Lower leg skin (tissue), 4 donors: Measurements from ENCODE around the gene COPG1. TPM values are rescaled to one million over a fixed set of nuclear protein-coding genes. Genes with fewer than 3 reads are reported as not detected.

Experiments used
- DNase-seq, 2 donors: peaks; one replicate each; pipeline ENCODE4 v3.0.0-alpha.2; 2019; ENCODE audit warnings: low spot score in 2 of 2
- H3K4me3 ChIP-seq: fragments of 200-600 bp; sonication (generic); 2 replicates; pipeline ENCODE4 v1.5.1; 2017; ENCODE audit warnings: mild to moderate bottlenecking, low read depth; ENCODE audit not compliant: poor library complexity, severe bottlenecking
- POLR2A ChIP-seq, 2 donors: fragments of 450-650 bp; IDR thresholded peaks; one replicate each; pipeline ENCODE4 v1.6.1; 2016 to 2017; ENCODE audit warnings: antibody characterized with exemption in 2 of 2, mild to moderate bottlenecking in 1 of 2, moderate library complexity in 1 of 2
- WGBS, 2 donors: methylation state at CpG; one replicate each; pipeline ENCODE4 v1.1.5; 2018; 5-methylcytosine and 5-hydroxymethylcytosine counted together
- intact Hi-C: fragments of 100-400 bp; cut with DNase I; formaldehyde crosslinking; loops from one replicate; pipeline ENCODE4 v1.15.0; 2023; ENCODE audit warnings: low total_unique reads
- total RNA-seq, 4 donors: library from RNA; depleted of rRNA; stranded (reverse); fragments of >200 nt; gene quantifications; one replicate each; pipeline ENCODE4 v1.1.0, GENCODE V29; 2016
- TF ChIP-seq, protein P1 (sequence below), 3 donors: fragments of 450-650 bp; IDR thresholded peaks; one replicate each; pipeline ENCODE4 v1.5.1; 2016; ENCODE audit warnings: antibody characterized with exemption in 3 of 3, mild to moderate bottlenecking in 3 of 3, moderate library complexity in 2 of 3

The COPG1 gene
- total RNA-seq, 4 donors from 2014 or later, result 69.2 to 95.2 (median 79.8) TPM

GRCh38 chr3:129315998-129316247 is 66.5 kb downstream of the COPG1 start:
- intact Hi-C loops, result no loop called here
- DNase-seq, result no peak
- peak in 1 of 2 donors; percentile 96 for TF ChIP-seq POLR2A (IDR thresholded peaks at IDR 0.05)
- TF ChIP-seq, protein P1, sequence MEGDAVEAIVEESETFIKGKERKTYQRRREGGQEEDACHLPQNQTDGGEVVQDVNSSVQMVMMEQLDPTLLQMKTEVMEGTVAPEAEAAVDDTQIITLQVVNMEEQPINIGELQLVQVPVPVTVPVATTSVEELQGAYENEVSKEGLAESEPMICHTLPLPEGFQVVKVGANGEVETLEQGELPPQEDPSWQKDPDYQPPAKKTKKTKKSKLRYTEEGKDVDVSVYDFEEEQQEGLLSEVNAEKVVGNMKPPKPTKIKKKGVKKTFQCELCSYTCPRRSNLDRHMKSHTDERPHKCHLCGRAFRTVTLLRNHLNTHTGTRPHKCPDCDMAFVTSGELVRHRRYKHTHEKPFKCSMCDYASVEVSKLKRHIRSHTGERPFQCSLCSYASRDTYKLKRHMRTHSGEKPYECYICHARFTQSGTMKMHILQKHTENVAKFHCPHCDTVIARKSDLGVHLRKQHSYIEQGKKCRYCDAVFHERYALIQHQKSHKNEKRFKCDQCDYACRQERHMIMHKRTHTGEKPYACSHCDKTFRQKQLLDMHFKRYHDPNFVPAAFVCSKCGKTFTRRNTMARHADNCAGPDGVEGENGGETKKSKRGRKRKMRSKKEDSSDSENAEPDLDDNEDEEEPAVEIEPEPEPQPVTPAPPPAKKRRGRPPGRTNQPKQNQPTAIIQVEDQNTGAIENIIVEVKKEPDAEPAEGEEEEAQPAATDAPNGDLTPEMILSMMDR (IDR thresholded peaks at IDR 0.05), result no peak
- H3K4me3 ChIP-seq, result peak overlapping the region; percentile 97
- 1% methylated on average over 30 of the region's 34 CpGs; no CpG with 5 or more reads in 1 of the 2 donors for WGBS, 2 donors

- intact Hi-C loops, result no loop called here
- no peak for TF ChIP-seq POLR2A (IDR thresholded peaks at IDR 0.05)
- TF ChIP-seq, protein P1 (IDR thresholded peaks at IDR 0.05), result no peak
- 0 to 1% methylated on average over 21 to 29 of the region's 65 CpGs for WGBS, 2 donors
- H3K4me3 ChIP-seq, result peak overlapping the region; percentile 97
- peak; percentile 89 to 98 for DNase-seq
These were observed 67.0 kb downstream of the COPG1 start for GRCh38 chr3:129316248-129317013.

DNA sequence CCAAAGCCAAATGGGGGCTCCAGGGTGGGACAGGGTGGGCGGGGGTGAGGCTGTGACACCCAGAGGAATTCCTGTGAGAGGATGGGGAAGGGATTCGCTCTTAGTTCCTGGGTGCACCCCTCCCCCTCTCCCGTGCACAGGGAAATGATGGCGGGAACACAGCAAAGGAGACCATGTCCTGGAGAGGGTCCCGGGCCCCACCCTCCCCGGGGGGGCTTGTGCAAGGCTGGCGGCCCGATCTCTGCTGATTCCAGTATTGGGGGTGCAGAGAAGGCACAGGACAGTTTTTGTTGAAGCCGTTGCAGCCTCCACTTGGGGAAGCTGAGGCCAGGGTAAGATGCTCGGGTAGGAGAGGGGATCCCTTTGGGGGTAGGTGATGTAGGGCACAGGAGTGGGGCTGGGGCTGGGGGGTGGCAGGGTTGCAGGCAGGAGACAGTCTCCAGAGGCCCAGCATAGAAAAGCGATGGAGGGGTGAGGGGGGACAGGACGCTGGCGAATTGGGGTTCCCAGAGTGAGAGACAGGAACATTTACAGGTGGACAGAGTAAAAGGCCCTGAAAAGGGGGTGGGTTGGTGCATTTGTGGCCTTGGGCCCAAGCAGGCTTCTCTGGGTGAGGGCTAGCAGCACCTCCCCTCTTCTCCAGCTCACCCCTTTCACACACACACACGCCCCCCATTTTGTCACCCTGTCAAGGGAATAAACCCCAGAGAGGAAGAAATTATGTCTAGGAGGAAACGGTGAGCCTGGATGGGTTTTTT is 67.8 kb downstream of the COPG1 start:
- DNase-seq, result peak in 1 of 2 donors; percentile 37
- peak overlapping the region; percentile 97 for H3K4me3 ChIP-seq
- TF ChIP-seq, protein P1 (IDR thresholded peaks at IDR 0.05), result no peak
- no peak for TF ChIP-seq POLR2A (IDR thresholded peaks at IDR 0.05)
- 33 to 39% methylated on average over 15 of the region's 15 CpGs for WGBS, 2 donors
- intact Hi-C loops, result no loop called here

- no peak for DNase-seq
- 66 to 77% methylated on average over 3 to 5 of the region's 5 CpGs for WGBS, 2 donors
- TF ChIP-seq POLR2A (IDR thresholded peaks at IDR 0.05), result no peak
- TF ChIP-seq, protein P1 (IDR thresholded peaks at IDR 0.05), result no peak
- intact Hi-C loops, result no loop called here
- no peak overlapping the region for H3K4me3 ChIP-seq
These were observed 68.4 kb downstream of the COPG1 start for GRCh38 chr3:129317848-129318247.

GRCh38 chr3:129318921-129319320 is 69.5 kb downstream of the COPG1 start:
- DNase-seq, result no peak
- WGBS, 2 donors, result 94 to 96% methylated on average over 15 of the region's 15 CpGs

More at GRCh38 chr3:129318921-129319320, 69.5 kb downstream of the COPG1 start:
- H3K4me3 ChIP-seq, result no peak overlapping the region
- TF ChIP-seq POLR2A (IDR thresholded peaks at IDR 0.05), result no peak
- TF ChIP-seq, protein P1 (IDR thresholded peaks at IDR 0.05), result no peak
- intact Hi-C loops, result no loop called here
